Measurements from ENCODE around the gene AUP1. TPM values are rescaled to one million over a fixed set of nuclear protein-coding genes. Genes with fewer than 3 reads are reported as not detected.

AUP1 gene
- total RNA-seq (2013): 138 TPM
- polyA plus RNA-seq (100 to 1,000 TPM; 130 to 385 (median 149) TPM), polyA minus RNA-seq (112 and 155 TPM in 2 replicates), total RNA-seq (58.9 to 105 (median 86.4) reads per million in 11 experiments)

GRCh38 chr2:74529357-74530238 is at the start of gene AUP1, which contains the start of gene HTRA2:
Gene AUP1, minus strand, starts transcription at chr2:74529706. Its CDS starts 77 bp downstream, at chr2:74529629.
Gene HTRA2, plus strand, starts transcription at chr2:74529933. Its CDS starts 74 bp downstream, at chr2:74530007.
- Mint-ChIP-seq H3K27me3 (ENCODE audit: low read depth in 3 of 3) (peaks cover 0 to 5% (median 3%) of the 10 kb centered on the region in 3 donors), H3K4me1 (peaks cover 42% of the 10 kb centered on the region), H3K9me3 (peaks cover 0 to 8% (median 0%) of the 10 kb centered on the region in 7 donors), H3K27ac (peak within 1 kb of the TSS; percentile 95 to 98 (median 96)), H3K4me3 (peak within 1 kb of the TSS; percentile 94 to 98), H3K36me3 (peaks cover 40 to 52% of the 10 kb centered on the region in 2 donors)
- peaks cover 28 to 46% of the 10 kb centered on the region in 2 donors for H3K4me1 ChIP-seq (ENCODE audit: control insufficient read depth in 1 of 2, insufficient read depth in 2 of 2, low read length in 2 of 2)
- under 1% methylated on average over 85 of the region's 87 CpGs for WGBS (ENCODE audit: insufficient coverage)
- H3K27me3 ChIP-seq (ENCODE audit: control insufficient read depth in 2 of 2, insufficient read depth in 2 of 2, low read length in 2 of 2): no peaks in the 10 kb centered on the region
- H3K36me3 ChIP-seq (replicated peaks in 1 of 2; ENCODE audit: control insufficient read depth in 1 of 2, insufficient read depth in 2 of 2, low read length in 2 of 2): peaks cover 23 to 43% of the 10 kb centered on the region in 2 donors
- H3K9me3 ChIP-seq (replicated peaks in 1 of 2; ENCODE audit: control insufficient read depth in 1 of 2, insufficient read depth in 1 of 2, low read length in 2 of 2): no peaks in the 10 kb centered on the region
- peak within 1 kb of the TSS; percentile 93 for H2AFZ ChIP-seq (ENCODE audit: insufficient read depth, low read depth, low read length, poor library complexity, severe bottlenecking)
- no peak for TF ChIP-seq CTCF (IDR thresholded peaks at IDR 0.05)
- H3K27ac ChIP-seq (ENCODE audit: low read depth in 1 of 2, low read length in 2 of 2): peak within 1 kb of the TSS; percentile 91 to 95
- intact Hi-C loops (cut with micrococcal nuclease): loop anchor here (1.0 to 10.0 kb wide), 5 partner anchors 22 to 72 kb away; partner anchors contain the start of genes CCDC142 (in 2 of the 2), INO80B (in 2 of the 2), TTC31 (in 2 of the 2) and WBP1 (in 2 of the 2)
- peaks cover 29% of the 10 kb centered on the region for H3K79me2 ChIP-seq (ENCODE audit: insufficient read depth, low read length)
- peak; percentile 91 to 98 (median 96) for DNase-seq
- H3K4me2 ChIP-seq (replicated peaks; ENCODE audit: extremely low read depth, low read length, poor library complexity, severe bottlenecking): peak within 1 kb of the TSS; percentile 96
- H3K4me3 ChIP-seq (replicated peaks in 1 of 3; ENCODE audit: low read depth in 2 of 3, low read length in 3 of 3): peak within 1 kb of the TSS; percentile 65 to 96 (median 87)
- peaks cover 26% of the 10 kb centered on the region for H4K20me1 ChIP-seq (ENCODE audit: insufficient read depth, low read length)
- peak within 1 kb of the TSS; percentile 96 for H3K9ac ChIP-seq (ENCODE audit: insufficient read depth, low read length, poor library complexity, severe bottlenecking)

- 0% methylated on average over 2 of the region's 3 CpGs for WGBS (ENCODE audit: insufficient coverage)
- intact Hi-C loops (cut with micrococcal nuclease): no loop called here
- Histone ChIP-seq H3K4me2 (replicated peaks; ENCODE audit: extremely low read depth, low read length, poor library complexity, severe bottlenecking) (no peak overlapping the region), H3K9me3 (replicated peaks in 1 of 2; ENCODE audit: control insufficient read depth in 1 of 2, insufficient read depth in 1 of 2, low read length in 2 of 2) (no peaks in the 10 kb centered on the region), H3K79me2 (ENCODE audit: insufficient read depth, low read length) (peaks cover 7% of the 10 kb centered on the region), H3K36me3 (replicated peaks in 1 of 2; ENCODE audit: control insufficient read depth in 1 of 2, insufficient read depth in 2 of 2, low read length in 2 of 2) (no peaks in the 10 kb centered on the region), H3K4me1 (ENCODE audit: control insufficient read depth in 1 of 2, insufficient read depth in 2 of 2, low read length in 2 of 2) (peaks cover 59 to 63% of the 10 kb centered on the region in 2 donors), H2AFZ (ENCODE audit: insufficient read depth, low read depth, low read length, poor library complexity, severe bottlenecking) (peak overlapping the region; percentile 15), H4K20me1 (ENCODE audit: insufficient read depth, low read length) (no peaks in the 10 kb centered on the region), H3K27me3 (ENCODE audit: control insufficient read depth in 2 of 2, insufficient read depth in 2 of 2, low read length in 2 of 2) (no peaks in the 10 kb centered on the region), H3K4me3 (replicated peaks in 1 of 3; ENCODE audit: low read depth in 2 of 3, low read length in 3 of 3) (no peak overlapping the region), H3K9ac (ENCODE audit: insufficient read depth, low read length, poor library complexity, severe bottlenecking) (no peak overlapping the region), H3K27ac (ENCODE audit: low read depth in 1 of 2, low read length in 2 of 2) (peak overlapping the region in 1 of 2 donors; percentile 88)
- Mint-ChIP-seq H3K4me1 (peaks cover 59% of the 10 kb centered on the region), H3K27ac (peak overlapping the region; percentile 63 to 91 (median 74)), H3K9me3 (no peaks in the 10 kb centered on the region), H3K27me3 (ENCODE audit: low read depth in 3 of 3) (peaks cover 0 to 4% (median 0%) of the 10 kb centered on the region in 3 donors), H3K4me3 (no peak overlapping the region), H3K36me3 (no peaks in the 10 kb centered on the region)
- no peak for TF ChIP-seq CTCF (IDR thresholded peaks at IDR 0.05)
- no peak for DNase-seq
Observed at GRCh38 chr2:74578408-74578807, 48.9 kb upstream of the AUP1 start.
